ENCODE measurements around the gene ADRM1. TPM values are rescaled to one million over a fixed set of nuclear protein-coding genes. Genes with fewer than 3 reads are reported as not detected.

Gene ADRM1
- total RNA-seq, 1 donor from 2014 or later, result 63.9 TPM

DNA sequence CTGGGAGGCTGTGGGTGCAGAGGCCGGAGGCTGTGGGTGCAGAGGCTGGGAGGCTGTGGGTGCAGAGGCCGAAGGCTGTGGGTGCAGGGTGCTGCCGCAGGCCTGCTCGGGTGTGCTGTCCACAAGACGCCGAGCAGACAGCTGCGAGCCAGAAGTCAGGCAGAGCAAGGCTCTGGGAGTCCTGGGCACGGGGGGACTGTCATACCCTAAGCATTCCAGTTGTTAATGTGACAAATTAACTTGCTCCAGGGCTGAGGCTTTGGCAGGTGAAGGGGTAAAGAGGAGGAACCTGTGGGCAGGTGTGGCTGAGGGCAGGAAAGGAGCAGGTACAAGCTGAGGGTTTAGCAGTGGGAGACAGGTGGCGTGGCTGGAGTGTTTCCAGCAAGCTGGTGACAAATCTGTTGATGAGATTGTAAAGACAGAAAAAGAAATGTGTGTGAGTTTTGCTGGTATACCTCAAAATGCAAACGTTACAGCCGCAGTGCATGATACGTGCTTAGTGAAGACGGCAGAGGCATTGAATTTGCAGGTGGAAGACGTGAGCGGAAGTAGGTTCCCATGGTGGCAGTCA lies 14.2 kb upstream of the ADRM1 start:
- Histone ChIP-seq H3K9me3 (no peaks in the 10 kb centered on the region), H3K36me3 (peaks cover 89% of the 10 kb centered on the region), H3K4me1 (no peaks in the 10 kb centered on the region), H3K27ac (no peak overlapping the region), H3K27me3 (ENCODE audit: low read depth) (no peaks in the 10 kb centered on the region), H3K4me3 (no peak overlapping the region)
- no peak for DNase-seq
- intact Hi-C loops (cut with DNase I), result no loop called here
- no peak for ATAC-seq
- TF ChIP-seq, protein P1, sequence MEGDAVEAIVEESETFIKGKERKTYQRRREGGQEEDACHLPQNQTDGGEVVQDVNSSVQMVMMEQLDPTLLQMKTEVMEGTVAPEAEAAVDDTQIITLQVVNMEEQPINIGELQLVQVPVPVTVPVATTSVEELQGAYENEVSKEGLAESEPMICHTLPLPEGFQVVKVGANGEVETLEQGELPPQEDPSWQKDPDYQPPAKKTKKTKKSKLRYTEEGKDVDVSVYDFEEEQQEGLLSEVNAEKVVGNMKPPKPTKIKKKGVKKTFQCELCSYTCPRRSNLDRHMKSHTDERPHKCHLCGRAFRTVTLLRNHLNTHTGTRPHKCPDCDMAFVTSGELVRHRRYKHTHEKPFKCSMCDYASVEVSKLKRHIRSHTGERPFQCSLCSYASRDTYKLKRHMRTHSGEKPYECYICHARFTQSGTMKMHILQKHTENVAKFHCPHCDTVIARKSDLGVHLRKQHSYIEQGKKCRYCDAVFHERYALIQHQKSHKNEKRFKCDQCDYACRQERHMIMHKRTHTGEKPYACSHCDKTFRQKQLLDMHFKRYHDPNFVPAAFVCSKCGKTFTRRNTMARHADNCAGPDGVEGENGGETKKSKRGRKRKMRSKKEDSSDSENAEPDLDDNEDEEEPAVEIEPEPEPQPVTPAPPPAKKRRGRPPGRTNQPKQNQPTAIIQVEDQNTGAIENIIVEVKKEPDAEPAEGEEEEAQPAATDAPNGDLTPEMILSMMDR (IDR thresholded peaks at IDR 0.05), result no peak

DNA sequence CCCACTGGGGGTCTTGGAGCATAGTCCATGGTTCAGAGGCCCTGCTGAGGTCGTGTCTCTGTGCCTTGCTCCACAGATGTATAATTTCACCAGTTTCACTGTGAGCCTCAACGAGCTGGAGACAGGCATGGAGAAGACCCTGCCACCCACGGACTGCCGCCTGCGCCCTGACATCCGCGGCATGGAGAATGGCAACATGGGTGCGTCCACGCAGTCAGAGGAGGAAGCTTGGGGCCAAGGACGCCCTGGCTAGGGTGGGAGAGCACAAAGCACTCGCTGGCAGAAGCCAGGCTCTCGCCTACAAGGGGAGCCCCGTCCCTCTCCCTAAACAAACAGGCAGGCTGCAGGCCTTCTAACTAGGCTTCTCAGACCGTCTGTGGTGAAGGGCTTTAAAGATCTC lies 13.7 kb upstream of the ADRM1 start:
- Histone ChIP-seq H3K4me3 (no peak overlapping the region), H3K27ac (no peak overlapping the region), H3K36me3 (peaks cover 89% of the 10 kb centered on the region), H3K9me3 (no peaks in the 10 kb centered on the region), H3K4me1 (no peaks in the 10 kb centered on the region), H3K27me3 (ENCODE audit: low read depth) (no peaks in the 10 kb centered on the region)
- DNase-seq, result no peak
- ATAC-seq, result no peak
- TF ChIP-seq, protein P1 (IDR thresholded peaks at IDR 0.05), result no peak
- intact Hi-C loops (cut with DNase I), result no loop called here

DNA sequence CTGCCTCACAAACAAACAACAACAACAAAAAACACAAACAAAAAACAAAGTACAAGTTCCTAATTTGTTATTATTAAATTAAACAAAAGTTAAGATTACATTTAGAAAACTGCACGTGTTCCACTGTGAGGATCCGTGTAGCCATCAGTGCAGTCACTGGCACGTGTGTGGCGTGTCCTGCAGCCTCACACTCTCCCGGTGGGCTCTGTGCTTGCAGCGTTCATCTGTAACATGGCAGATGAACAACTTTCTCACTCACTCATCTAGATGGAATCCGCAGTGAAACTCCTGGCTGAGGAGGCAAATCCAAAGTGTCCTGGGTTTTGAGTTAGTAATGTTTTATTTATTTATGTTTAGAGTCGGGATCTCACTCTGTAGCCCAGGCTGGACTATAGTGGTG lies 12.9 kb upstream of the ADRM1 start:
- no peaks in the 10 kb centered on the region for H3K4me1 ChIP-seq
- no peak overlapping the region for H3K27ac ChIP-seq
- intact Hi-C loops (cut with DNase I), result no loop called here
- TF ChIP-seq, protein P1 (IDR thresholded peaks at IDR 0.05), result no peak
- DNase-seq (no peak), ATAC-seq (no peak)
- H3K36me3 ChIP-seq, result peaks cover 87% of the 10 kb centered on the region
- H3K9me3 ChIP-seq, result no peaks in the 10 kb centered on the region
- H3K4me3 ChIP-seq, result no peak overlapping the region
- no peaks in the 10 kb centered on the region for H3K27me3 ChIP-seq (ENCODE audit: low read depth)

DNA sequence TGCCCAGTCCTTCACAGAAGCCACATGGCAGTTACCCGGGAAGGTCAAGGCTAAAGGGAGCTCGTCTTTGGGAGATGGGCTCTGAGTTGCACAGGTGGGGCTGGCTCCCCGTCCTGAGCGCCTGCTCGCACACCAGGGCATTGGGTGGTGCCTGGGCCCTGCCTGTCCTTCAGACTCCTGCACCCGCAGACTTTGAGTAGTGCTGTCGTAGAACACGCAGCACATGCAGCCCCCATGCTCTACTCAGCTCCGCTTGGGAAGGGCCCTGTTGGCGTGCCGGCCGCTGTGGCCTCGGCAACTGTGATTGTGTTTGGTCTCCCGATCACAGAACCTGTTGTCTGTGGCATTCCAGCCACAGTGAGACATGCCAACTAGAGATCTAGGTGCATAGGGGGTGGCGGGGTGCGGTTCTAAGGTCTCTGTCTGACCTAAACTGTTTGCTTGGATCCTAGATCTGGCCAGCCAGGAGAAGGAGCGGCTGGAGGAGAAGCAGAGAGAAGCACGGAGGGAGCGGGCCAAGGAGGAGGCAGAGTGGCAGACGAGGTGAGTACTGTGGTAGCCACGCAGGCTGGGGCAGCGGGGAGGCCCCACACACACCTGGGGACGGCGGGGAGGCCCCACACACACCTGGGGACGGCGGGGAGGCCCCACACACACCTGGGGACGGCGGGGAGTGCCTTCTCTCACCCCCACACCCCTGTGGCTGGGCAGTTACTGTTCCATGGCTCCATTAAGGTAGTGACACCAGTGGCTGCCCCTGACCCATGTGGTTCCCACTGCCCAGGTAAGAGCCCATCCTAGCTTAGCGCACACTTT lies 11.3 kb upstream of the ADRM1 start:
- intact Hi-C loops (cut with DNase I), result no loop called here
- Histone ChIP-seq H3K27me3 (ENCODE audit: low read depth) (no peaks in the 10 kb centered on the region), H3K9me3 (no peaks in the 10 kb centered on the region), H3K4me3 (no peak overlapping the region), H3K36me3 (peaks cover 86% of the 10 kb centered on the region), H3K4me1 (no peaks in the 10 kb centered on the region), H3K27ac (no peak overlapping the region)
- peak; percentile 16 to 58 for ATAC-seq
- TF ChIP-seq, protein P1 (IDR thresholded peaks at IDR 0.05), result no peak
- no peak for DNase-seq

DNA sequence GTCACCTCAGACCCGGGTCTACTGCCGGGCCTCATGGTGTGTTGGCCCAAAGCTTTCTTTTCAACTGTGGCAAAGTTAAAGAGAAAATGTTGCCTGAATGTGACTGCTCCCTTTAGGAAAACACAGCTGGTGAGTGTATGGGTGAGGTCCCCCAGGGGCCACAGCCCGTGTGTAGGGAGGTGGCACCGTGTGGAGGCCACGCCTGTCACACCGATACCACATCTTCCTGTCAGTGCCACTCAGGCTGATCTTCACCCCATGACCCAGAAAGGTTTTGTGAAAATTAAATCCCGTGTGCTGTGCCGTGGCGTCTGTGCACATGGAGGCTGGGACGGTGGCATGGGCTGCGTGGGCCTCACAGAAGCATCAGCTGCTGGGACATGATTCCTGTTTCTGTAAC lies 10.7 kb upstream of the ADRM1 start:
- peaks cover 87% of the 10 kb centered on the region for H3K36me3 ChIP-seq
- H3K27me3 ChIP-seq (ENCODE audit: low read depth), result no peaks in the 10 kb centered on the region
- TF ChIP-seq, protein P1 (IDR thresholded peaks at IDR 0.05), result no peak
- no peak for DNase-seq
- no peaks in the 10 kb centered on the region for H3K4me1 ChIP-seq
- no peak overlapping the region for H3K27ac ChIP-seq
- no peak overlapping the region for H3K4me3 ChIP-seq
- peak; percentile 14 to 15 for ATAC-seq
- H3K9me3 ChIP-seq, result no peaks in the 10 kb centered on the region
- intact Hi-C loops (cut with DNase I), result no loop called here
